Lower lobe of right lung (tissue), 2 donors: Measurements from ENCODE around the gene GPR152. TPM values are rescaled to one million over a fixed set of nuclear protein-coding genes. Genes with fewer than 3 reads are reported as not detected.

ENCODE experiments used
- ATAC-seq, 2 donors: fragments of 200-7000 bp; cut with Tn5 transposase; one replicate each; pipeline ENCODE4 v1.9.1; 2020 to 2022; ENCODE audit warnings: mild to moderate bottlenecking in 2 of 2, moderate library complexity in 2 of 2
- DNase-seq: peaks from one replicate; pipeline ENCODE4 v3.0.0-alpha.2; 2020
- H3K27ac ChIP-seq: fragments of 200-600 bp; one replicate; pipeline ENCODE4 v1.8.0; 2022
- H3K27me3 ChIP-seq: fragments of 200-600 bp; one replicate; pipeline ENCODE4 v1.8.0; 2022; ENCODE audit warnings: low read depth
- H3K36me3 ChIP-seq: fragments of 200-600 bp; one replicate; pipeline ENCODE4 v1.8.0; 2022; ENCODE audit warnings: mild to moderate bottlenecking
- H3K4me1 ChIP-seq: fragments of 200-600 bp; one replicate; pipeline ENCODE4 v1.8.0; 2022
- H3K4me3 ChIP-seq: fragments of 200-600 bp; one replicate; pipeline ENCODE4 v1.8.0; 2022; ENCODE audit warnings: mild to moderate bottlenecking
- H3K9me3 ChIP-seq: fragments of 200-600 bp; one replicate; pipeline ENCODE4 v1.8.0; 2022
- intact Hi-C: fragments of 100-400 bp; cut with DNase I; formaldehyde crosslinking; loops from one replicate; pipeline ENCODE4 v1.11.0; 2022
- microRNA-seq: library from miRNA; unstranded; fragments of <30 nt; microRNA quantifications from one replicate; pipeline ENCODE4 v1.2.0, GENCODE V29; 2020; ENCODE audit warnings: borderline number of aligned reads
- total RNA-seq: library from RNA; stranded (reverse); fragmentation: NEBNext Ultra II Directional; extraction: Animal tissue kit (Norgen Biotek cat#: 25700); gene quantifications from one replicate; pipeline ENCODE4 v1.2.1, GENCODE V29; 2021
- TF ChIP-seq, protein P1 (sequence below): fragments of 200-600 bp; IDR thresholded peaks from one replicate; pipeline ENCODE4 v1.8.0; 2022; ENCODE audit warnings: antibody characterized with exemption, mild to moderate bottlenecking
- donor health status: DM: no; HTN: yes; CAD: no; lungs with severe emphysema.

GPR152 gene
- total RNA-seq, 1 donor from 2014 or later = not detected

GRCh38 chr11:67401495-67402191 lies 50.9 kb downstream of the GPR152 start, which contains the start of gene PPP1CA:
PPP1CA (minus strand) TSS chr11:67401858; CDS start chr11:67401782, 76 bp downstream.
- TF ChIP-seq, protein P1, sequence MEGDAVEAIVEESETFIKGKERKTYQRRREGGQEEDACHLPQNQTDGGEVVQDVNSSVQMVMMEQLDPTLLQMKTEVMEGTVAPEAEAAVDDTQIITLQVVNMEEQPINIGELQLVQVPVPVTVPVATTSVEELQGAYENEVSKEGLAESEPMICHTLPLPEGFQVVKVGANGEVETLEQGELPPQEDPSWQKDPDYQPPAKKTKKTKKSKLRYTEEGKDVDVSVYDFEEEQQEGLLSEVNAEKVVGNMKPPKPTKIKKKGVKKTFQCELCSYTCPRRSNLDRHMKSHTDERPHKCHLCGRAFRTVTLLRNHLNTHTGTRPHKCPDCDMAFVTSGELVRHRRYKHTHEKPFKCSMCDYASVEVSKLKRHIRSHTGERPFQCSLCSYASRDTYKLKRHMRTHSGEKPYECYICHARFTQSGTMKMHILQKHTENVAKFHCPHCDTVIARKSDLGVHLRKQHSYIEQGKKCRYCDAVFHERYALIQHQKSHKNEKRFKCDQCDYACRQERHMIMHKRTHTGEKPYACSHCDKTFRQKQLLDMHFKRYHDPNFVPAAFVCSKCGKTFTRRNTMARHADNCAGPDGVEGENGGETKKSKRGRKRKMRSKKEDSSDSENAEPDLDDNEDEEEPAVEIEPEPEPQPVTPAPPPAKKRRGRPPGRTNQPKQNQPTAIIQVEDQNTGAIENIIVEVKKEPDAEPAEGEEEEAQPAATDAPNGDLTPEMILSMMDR = peak; percentile 35
- Histone ChIP-seq H3K4me1 (peaks cover 50% of the 10 kb centered on the region), H3K27me3 (no peaks in the 10 kb centered on the region), H3K27ac (peak within 1 kb of the TSS; percentile 94), H3K9me3 (no peaks in the 10 kb centered on the region), H3K4me3 (peak within 1 kb of the TSS; percentile 98), H3K36me3 (peaks cover 40% of the 10 kb centered on the region)
- intact Hi-C loops = no loop called here
- peak; percentile 93 for DNase-seq
- ATAC-seq = peak; percentile 93 to 94

Small RNA genes lying within 50 kb of the gene (microRNA-seq; reads per million reads assigned to microRNA genes)
- not detected for gene MIR6752

Other genes starting within 250 kb of the GPR152 start
- 101 TPM for gene GRK2, start 186.3 kb downstream of the GPR152 start, total RNA-seq
- gene ANKRD13D, start 163.4 kb downstream of the GPR152 start, total RNA-seq = 66.9 TPM
- 37.7 TPM for gene SSH3, start 149.2 kb downstream of the GPR152 start, total RNA-seq
- 86.6 TPM for gene POLD4, start 99.2 kb downstream of the GPR152 start, total RNA-seq
- 3.7 TPM for gene CLCF1, start 79.1 kb downstream of the GPR152 start, total RNA-seq
- 28.9 TPM for gene RAD9A, start 60.7 kb downstream of the GPR152 start, total RNA-seq
- gene PPP1CA, start 50.9 kb downstream of the GPR152 start, total RNA-seq = 144 TPM
- gene TBC1D10C, start 48.6 kb downstream of the GPR152 start, total RNA-seq = 45.3 TPM
- 0.71 TPM for gene CARNS1, start 37.1 kb downstream of the GPR152 start, total RNA-seq
- gene RPS6KB2, start 24.2 kb downstream of the GPR152 start, total RNA-seq = 42.1 TPM
- 15.7 TPM for gene PTPRCAP, start 15.0 kb downstream of the GPR152 start, total RNA-seq
- 150 TPM for gene CORO1B, start 9.3 kb downstream of the GPR152 start, total RNA-seq
- 4.0 TPM for gene CABP4, start 2.6 kb upstream of the GPR152 start, total RNA-seq
- 49.1 TPM for gene TMEM134, start 16.5 kb upstream of the GPR152 start, total RNA-seq
- 85.2 TPM for gene AIP, start 30.3 kb upstream of the GPR152 start, total RNA-seq
- 54.1 TPM for gene PITPNM1, start 52.6 kb upstream of the GPR152 start, total RNA-seq
- 79.7 TPM for gene CDK2AP2, start 55.4 kb upstream of the GPR152 start, total RNA-seq
- not detected for gene CABP2, start 70.7 kb upstream of the GPR152 start, total RNA-seq
- gene GSTP1, start 131.1 kb upstream of the GPR152 start, total RNA-seq = 677 TPM
- gene NDUFV1, start 154.2 kb upstream of the GPR152 start, total RNA-seq = 143 TPM
- gene NUDT8, start 177.2 kb upstream of the GPR152 start, total RNA-seq = 8.8 TPM
- not detected for gene TBX10, start 187.0 kb upstream of the GPR152 start, total RNA-seq
- gene ACY3, start 198.0 kb upstream of the GPR152 start, total RNA-seq = not detected
- gene ALDH3B2, start 221.9 kb upstream of the GPR152 start, total RNA-seq = 0.65 TPM